GM19351 (cell line): ENCODE data around the gene ST7L.
A peak's percentile ranks its signal among the peaks of the same experiment; 100 is the strongest.
"Not testable (repeated sequence)": the region's sequence is repeated elsewhere in the genome, so short reads cannot be mapped to it uniquely, and the experiment has no call there.

ENCODE experiments used
- ATAC-seq: cut with Tn5 transposase; IDR thresholded peaks from one replicate; pipeline ENCODE4 v1.9.1; 2021; ENCODE audit warnings: mild to moderate bottlenecking, moderate library complexity; ENCODE audit not compliant: unreplicated experiment

ST7L gene

DNA sequence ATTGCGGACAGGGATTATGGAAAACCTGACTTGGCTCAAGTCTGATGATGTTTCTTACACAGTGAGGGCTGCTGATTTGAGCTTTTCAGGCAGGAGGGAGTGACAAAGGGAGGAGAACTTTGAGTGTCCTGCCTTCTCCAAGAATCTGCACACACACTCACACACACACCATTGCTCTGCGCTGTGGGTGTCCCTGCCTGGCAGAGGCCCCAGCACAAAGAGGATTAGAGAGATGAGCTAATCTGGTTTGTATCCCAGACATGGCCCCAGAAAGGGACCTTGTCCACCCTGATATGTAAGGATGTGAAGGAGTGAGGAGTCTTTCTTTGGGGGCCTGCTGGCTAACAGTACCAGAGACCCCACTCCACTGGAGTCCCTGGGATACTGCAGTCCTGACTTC lies 116.1 kb downstream of the ST7L start:
- no peak for ATAC-seq

DNA sequence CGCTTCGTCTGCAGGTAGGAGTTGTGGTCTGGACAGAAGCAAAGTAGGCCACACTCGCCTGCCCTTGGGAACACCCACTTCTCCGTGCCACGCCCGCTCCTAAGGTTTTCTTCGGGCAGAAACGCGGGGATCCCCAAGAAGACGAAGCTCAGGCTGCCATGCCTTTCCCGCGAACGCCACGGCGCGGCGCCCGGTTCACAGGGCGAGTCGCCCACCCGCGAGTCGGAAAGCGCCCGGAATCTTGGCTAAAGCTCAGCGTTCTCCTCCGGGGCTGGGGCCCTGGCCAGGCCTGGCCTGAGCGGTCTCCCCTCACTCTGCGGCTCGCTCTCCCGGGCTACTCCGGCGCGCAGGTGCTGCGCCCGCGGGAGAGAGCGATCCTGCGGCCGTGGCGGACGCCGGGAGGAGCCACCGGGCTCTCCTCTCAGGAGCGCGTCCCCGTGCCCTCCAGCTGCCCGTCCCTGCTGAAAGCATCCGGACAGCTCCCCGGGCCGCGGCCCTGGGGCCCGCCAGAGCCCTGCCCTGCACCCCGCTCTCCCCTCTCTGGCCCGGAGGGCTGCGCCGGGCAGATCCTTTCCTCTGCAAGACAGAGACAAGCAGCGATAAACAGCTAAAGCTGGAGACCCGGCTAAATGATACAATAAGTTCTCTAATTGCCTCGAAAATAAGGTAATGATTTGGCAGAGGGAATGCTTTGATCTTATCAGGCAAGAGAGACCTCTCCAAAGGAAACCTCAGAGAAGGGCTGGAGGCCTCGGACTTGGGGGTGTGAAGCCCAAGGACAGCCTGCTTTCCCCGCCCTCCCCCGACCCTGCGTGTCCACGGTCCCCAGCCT lies 116.9 kb downstream of the ST7L start:
- peak; percentile 55 for ATAC-seq

DNA sequence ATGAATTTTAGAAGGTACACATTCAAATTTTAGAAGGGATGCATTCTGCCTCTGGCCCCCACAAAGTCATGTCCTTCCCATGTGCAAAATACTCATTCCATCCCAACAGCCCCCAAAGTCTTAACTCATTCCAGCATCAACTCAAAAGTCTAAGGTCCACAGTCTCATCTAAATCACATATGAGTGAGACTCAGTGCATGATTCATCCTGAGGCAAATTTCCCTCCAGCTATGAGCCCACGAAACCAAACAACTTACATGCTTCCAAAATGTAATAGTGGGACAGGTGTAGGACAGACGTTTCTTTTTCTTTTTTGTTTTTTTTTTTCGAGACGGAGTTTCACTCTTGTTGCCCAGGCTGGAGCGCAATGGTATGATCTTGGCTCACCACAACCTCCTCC lies 122.7 kb downstream of the ST7L start:
- no peak for ATAC-seq

DNA sequence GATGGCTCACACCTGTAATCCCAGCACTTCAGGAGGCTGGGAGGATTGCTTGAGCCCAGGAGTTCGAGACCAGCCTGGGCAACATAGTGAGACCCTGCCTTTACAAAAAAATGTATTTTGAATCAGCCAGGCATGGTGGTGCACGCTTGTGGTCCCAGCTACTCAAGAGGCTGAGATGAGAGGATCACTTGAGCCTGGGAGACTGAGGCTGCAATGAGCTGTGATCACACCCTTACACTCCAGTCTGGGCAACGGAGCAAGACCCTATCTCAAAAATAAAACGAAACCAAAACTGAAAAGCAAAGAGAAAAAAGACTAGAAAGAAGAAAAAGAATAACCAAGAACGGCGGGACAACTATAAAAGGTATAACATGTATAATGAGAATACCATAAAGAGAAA lies 125.6 kb downstream of the ST7L start:
- no peak for ATAC-seq

DNA sequence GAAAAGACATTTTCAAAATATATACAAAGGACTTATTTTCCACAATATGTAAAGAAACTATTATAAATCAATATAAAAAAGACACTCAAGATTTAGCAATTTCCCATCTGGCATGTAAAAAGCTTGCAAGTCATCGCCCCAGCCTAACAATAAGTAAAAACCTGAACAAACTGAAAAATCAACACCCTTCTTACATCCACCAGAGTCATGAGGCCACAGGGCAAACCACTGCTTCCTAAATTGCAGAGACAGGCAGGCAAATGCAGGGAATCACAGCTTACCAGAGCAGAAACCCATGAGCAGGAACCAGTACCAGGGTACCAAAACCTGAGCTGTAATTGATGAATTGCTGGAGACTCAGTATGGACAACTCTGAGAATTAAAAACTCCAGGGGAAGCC lies 126.9 kb downstream of the ST7L start:
- no peak for ATAC-seq

DNA sequence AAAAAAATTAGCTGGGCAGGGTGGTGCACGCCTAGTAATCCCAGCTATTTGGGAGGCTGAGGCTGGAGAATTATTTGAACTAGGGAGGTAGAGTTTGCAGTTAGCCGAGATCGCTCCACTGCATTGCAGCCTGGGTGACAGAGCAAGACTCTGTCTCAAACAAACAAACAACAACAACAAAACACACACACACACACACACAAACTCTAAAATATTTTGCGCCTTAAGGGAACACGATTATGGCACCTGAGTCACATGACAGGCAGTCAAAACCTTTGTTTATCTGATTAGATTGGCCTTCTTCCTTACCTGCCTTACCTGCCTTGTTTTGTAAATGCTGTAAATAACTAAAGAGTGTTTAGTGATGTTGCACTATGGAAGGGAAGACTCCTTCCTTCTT lies 130.8 kb downstream of the ST7L start:
- ATAC-seq, result no peak

DNA sequence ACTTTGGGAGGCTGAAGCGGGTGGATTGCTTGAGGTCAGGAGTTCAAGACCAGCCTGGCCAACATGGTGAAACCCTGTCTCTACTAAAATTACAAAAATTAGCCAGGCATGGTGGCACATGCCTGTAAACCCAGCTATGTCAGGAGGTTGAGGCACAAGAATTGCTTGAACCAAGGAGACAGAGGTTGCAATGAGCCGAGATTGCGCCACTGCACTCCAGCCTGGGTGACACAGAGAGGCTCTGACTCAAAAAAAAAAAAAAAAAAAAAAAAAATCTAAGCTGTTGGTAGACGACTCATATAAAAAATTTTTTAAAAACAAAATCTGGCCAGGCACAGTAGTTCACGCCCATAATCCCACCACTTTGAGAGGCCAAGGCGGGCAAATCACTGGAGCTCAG lies 131.3 kb downstream of the ST7L start:
- ATAC-seq, result not testable (repeated sequence)

DNA sequence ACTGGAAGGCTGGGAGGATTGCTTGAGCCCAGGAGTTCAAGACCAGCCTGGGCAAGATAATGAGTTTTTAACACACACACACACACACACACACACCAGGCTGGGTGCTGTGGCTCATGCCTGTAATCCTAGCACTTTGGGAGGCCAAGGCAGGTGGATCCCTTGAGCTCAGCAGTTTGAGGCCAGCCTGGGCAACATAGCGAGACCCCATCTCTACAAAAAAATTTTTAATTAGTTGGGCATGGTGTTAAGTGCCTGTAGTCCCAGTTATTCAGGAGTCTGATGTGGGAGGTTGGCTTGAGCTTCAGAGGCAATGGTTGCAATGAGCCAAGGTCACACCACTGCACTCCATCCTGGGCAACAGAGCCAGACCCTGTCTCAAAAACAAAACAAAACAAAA lies 132.9 kb downstream of the ST7L start:
- ATAC-seq, result not testable (repeated sequence)

DNA sequence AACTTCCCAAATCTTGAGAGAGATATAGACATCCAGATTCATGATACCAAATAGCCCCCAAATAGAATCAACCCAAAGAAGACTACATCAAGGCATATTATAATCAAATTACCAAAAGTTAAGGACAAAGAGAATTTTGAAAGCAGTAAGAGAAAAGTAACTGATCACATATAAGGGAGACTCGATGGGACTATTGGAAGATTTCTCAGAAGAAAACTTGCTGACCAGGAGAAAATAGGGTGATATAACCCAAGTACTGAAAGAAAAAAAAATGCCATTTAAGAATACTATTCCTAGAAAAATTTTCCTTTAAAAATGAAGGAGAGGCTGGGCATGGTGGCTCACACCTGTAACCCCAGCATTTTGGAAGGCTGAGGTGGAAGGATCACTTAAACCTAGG lies 140.6 kb downstream of the ST7L start:
- no peak for ATAC-seq

DNA sequence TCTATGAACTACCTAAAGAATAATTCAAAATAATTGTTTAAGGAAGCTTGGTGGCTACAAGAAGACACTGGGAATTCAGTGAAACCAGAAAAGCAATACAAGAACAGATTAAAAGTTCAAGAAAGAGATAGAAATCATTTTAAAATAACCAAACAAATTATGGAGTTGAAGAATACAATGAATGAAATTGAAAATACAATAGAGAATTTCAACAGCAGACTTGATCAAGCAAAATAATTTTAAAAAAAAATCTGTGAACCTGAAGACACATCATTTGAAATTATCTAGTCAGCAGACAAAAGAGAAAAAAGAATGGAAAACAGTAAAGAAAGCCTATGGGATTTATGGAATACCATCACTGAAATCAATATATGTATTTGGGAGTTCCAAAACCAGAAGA lies 141.4 kb downstream of the ST7L start:
- no peak for ATAC-seq
